H1 (cell line): ENCODE data around the gene DIP2C. TPM values are rescaled to one million over a fixed set of nuclear protein-coding genes. Genes with fewer than 3 reads are reported as not detected.

ENCODE experiments used
- ATF2 ChIP-seq: IDR thresholded peaks from 2 replicates; pipeline ENCODE4 v1.6.1; 2012; ENCODE audit warnings: low read length, inconsistent platforms
- BCL11A ChIP-seq, 2 experiments: IDR thresholded peaks; one replicate each; pipeline ENCODE4 v1.6.1; 2011; ENCODE audit warnings: low read depth in 2 of 2, low read length in 2 of 2, mild to moderate bottlenecking in 2 of 2
- E2F6 ChIP-seq: IDR thresholded peaks from 2 replicates; pipeline ENCODE4 v1.6.1; 2012; ENCODE audit warnings: inconsistent platforms
- TEAD4 ChIP-seq: IDR thresholded peaks from 2 replicates; pipeline ENCODE4 v1.6.1; 2012; ENCODE audit warnings: low read depth, low read length, inconsistent platforms, mixed read lengths
- ZNF274 ChIP-seq: IDR thresholded peaks from 2 replicates; pipeline ENCODE4 v1.7.0; 2012; ENCODE audit warnings: low read length, borderline replicate concordance; ENCODE audit errors: extremely low read depth
- polyA plus RNA-seq, 7 experiments: library from polyadenylated mRNA; depleted of rRNA in 3 of 7; stranded (reverse) in 5 of 7; unstranded in 2 of 7; fragments of >200 nt in 5 of 7; fragments of 200-250 nt in 2 of 7; gene quantifications; 1 replicate in 5 of 7; 2 replicates in 1 of 7; 4 replicates in 1 of 7; pipeline versions ENCODE4 v1.2.1 to v1.2.3, GENCODE V29; 2011 to 2013; ENCODE audit warnings: missing spikeins in 2 of 7, mixed read lengths in 2 of 7
- total RNA-seq: library from RNA; stranded (reverse); fragmentation: NEBNext Ultra II Directional; extraction: Animal tissue kit (Norgen Biotek cat#: 25700); gene quantifications from 2 replicates; pipeline ENCODE4 v1.2.1, GENCODE V29; 2021

Gene DIP2C
- total and polyA plus RNA-seq, 2 of the 8 experiments (the other 6 are each of a cell fraction or from before 2014, with no cell fraction given) = 3.8 to 9.3 TPM

- no peak for TF ChIP-seq E2F6
- no peak for TF ChIP-seq ATF2
- no peak for TF ChIP-seq BCL11A (IDR thresholded peaks at IDR 0.05; ENCODE audit: low read depth in 2 of 2, low read length in 2 of 2)
- no peak for TF ChIP-seq TEAD4
- no peak for TF ChIP-seq ZNF274
Measured at GRCh38 chr10:458421-458851, 231.0 kb downstream of the DIP2C start (continued).
